HepG2 (cell line): ENCODE data around the gene EXOC7. TPM values are rescaled to one million over a fixed set of nuclear protein-coding genes. Genes with fewer than 3 reads are reported as not detected.

ENCODE experiments used
- ATAC-seq: fragments of 200-7000 bp; cut with Tn5 transposase; 3 replicates; pipeline ENCODE4 v1.9.1; 2020; ENCODE audit warnings: mild to moderate bottlenecking, moderate library complexity
- BruUV-seq: library from RNA; stranded (reverse); fragments of 400-500 nt; replicated peaks from 2 replicates; lab custom pipeline; 2021; lab: Mats Ljungman, UMichigan
- CTCF ChIA-PET: fragments of 300-600 bp; formaldehyde crosslinking; extraction: SDS; loops from one replicate; lab custom pipeline; 2021; ENCODE audit warnings: low total read pairs, inconsistent platforms, low intra/inter-chr PET ratio; lab: Yijun Ruan, JAX
- POLR2A ChIA-PET: fragments of 350-600 bp; sonication (Branson Sonifier 250); formaldehyde crosslinking; loops from one replicate; lab custom pipeline; 2020; ENCODE audit warnings: antibody characterized with exemption, inconsistent platforms; lab: Yijun Ruan, JAX
- DNase-seq: peaks from one replicate; pipeline ENCODE4 v3.0.0-alpha.2; 2015; ENCODE audit warnings: low spot score
- FAIRE-seq: peaks from 3 replicates; lab custom pipeline; 2011; peaks lifted over from hg19 to GRCh38; lab: Jason Lieb, UNC
- H2AFZ ChIP-seq: one replicate; pipeline ENCODE4 v1.6.1; 2011; ENCODE audit warnings: low read length, inconsistent platforms
- H3K27ac ChIP-seq: fragments of 300-600 bp; 3 replicates; pipeline ENCODE4 v1.8.0; 2011; ENCODE audit warnings: mixed run types, mild to moderate bottlenecking, mixed read lengths, low read length, inconsistent platforms; ENCODE audit not compliant: insufficient read depth; ENCODE audit errors: extremely low read length
- H3K27me3 ChIP-seq, 2 experiments: fragments of 200-600 bp in 1 of 2; 2 replicates in 1 of 2; 3 replicates in 1 of 2; pipeline versions ENCODE4 v1.6.0 to v1.8.0; 2011; ENCODE audit warnings: low read length in 2 of 2, mild to moderate bottlenecking in 2 of 2, moderate library complexity in 2 of 2, inconsistent platforms in 1 of 2; ENCODE audit not compliant: insufficient read depth in 2 of 2, control insufficient read depth in 1 of 2
- H3K36me3 ChIP-seq, 2 experiments: fragments of 200-600 bp in 1 of 2; replicated peaks in 1 of 2; 2 replicates in 1 of 2; 3 replicates in 1 of 2; pipeline versions ENCODE4 v1.5.1 to v1.8.0; 2011; ENCODE audit warnings: low read length in 2 of 2, inconsistent platforms in 1 of 2; ENCODE audit not compliant: insufficient read depth in 2 of 2, control insufficient read depth in 1 of 2
- H3K4me1 ChIP-seq: 2 replicates; pipeline ENCODE4 v1.5.1; 2012; ENCODE audit warnings: low read length, inconsistent platforms; ENCODE audit not compliant: insufficient read depth
- H3K4me2 ChIP-seq: 2 replicates; pipeline ENCODE4 v1.6.0; 2011; ENCODE audit warnings: low read depth, low read length, inconsistent platforms
- H3K4me3 ChIP-seq, 3 experiments: fragments of 200-600 bp in 1 of 3; sonication (generic), shearing (Covaris generic) in 1 of 3; replicated peaks in 1 of 3; 2 replicates each; pipeline ENCODE4 v1.5.1; 2011 to 2016; ENCODE audit warnings: low read length in 3 of 3, inconsistent platforms in 2 of 3, low read depth in 2 of 3, mild to moderate bottlenecking in 2 of 3, control low read depth in 1 of 3, mixed read lengths in 1 of 3; ENCODE audit not compliant: insufficient read depth in 1 of 3
- H3K79me2 ChIP-seq: one replicate; pipeline ENCODE4 v1.6.1; 2011; ENCODE audit warnings: low read length, inconsistent platforms; ENCODE audit not compliant: insufficient read depth
- H3K9ac ChIP-seq: 2 replicates; pipeline ENCODE4 v1.6.0; 2011; ENCODE audit warnings: mild to moderate bottlenecking, low read depth, low read length, inconsistent platforms; ENCODE audit not compliant: insufficient read depth
- H3K9me3 ChIP-seq: 2 replicates; pipeline ENCODE4 v1.5.1; 2012; ENCODE audit warnings: mild to moderate bottlenecking, low read length
- H4K20me1 ChIP-seq: 2 replicates; pipeline ENCODE4 v1.6.0; 2011; ENCODE audit warnings: inconsistent platforms, mild to moderate bottlenecking, low read length, moderate library complexity; ENCODE audit not compliant: insufficient read depth
- GATAD1 ChIP-seq: IDR thresholded peaks from 2 replicates; pipeline ENCODE4 v1.6.1; 2016; ENCODE audit warnings: missing genetic modification reagents, missing compliant biosample characterization
- MNT ChIP-seq: fragments of 450-650 bp; IDR thresholded peaks from 2 replicates; pipeline ENCODE4 v1.6.1; 2016
- SNRNP70 ChIP-seq: fragments of 200-400 bp; formaldehyde crosslinking; IDR thresholded peaks from 2 replicates; pipeline ENCODE4 v1.6.1; 2017; ENCODE audit warnings: mild to moderate bottlenecking, low read depth, low read length, moderate library complexity
- TBP ChIP-seq: sonication (generic); formaldehyde crosslinking; IDR thresholded peaks from 2 replicates; pipeline ENCODE4 v1.5.0; 2020; ENCODE audit warnings: missing genetic modification reagents
- ZNF430 ChIP-seq: sonication (generic); formaldehyde crosslinking; IDR thresholded peaks from 2 replicates; pipeline ENCODE4 v1.9.0; 2021; ENCODE audit warnings: mild to moderate bottlenecking, missing genetic modification reagents
- ZNF501 ChIP-seq: sonication (generic); formaldehyde crosslinking; IDR thresholded peaks from 2 replicates; pipeline ENCODE4 v1.5.1; 2020; ENCODE audit warnings: mild to moderate bottlenecking, moderate library complexity, missing genetic modification reagents
- ZSCAN30 ChIP-seq: sonication (generic); formaldehyde crosslinking; IDR thresholded peaks from 2 replicates; pipeline ENCODE4 v1.5.0; 2020; ENCODE audit warnings: mild to moderate bottlenecking, missing genetic modification reagents
- WGBS: methylation state at CpG from one replicate; pipeline ENCODE4 v1.1.6; 2017; ENCODE audit warnings: low lambda C conversion rate; 5-methylcytosine and 5-hydroxymethylcytosine counted together
- in situ Hi-C: cut with HindIII; loops from 2 replicates; pipeline ENCODE4 v1.10.0; 2017; ENCODE audit warnings: low pct_unique_long_range_greater_than_20kb; ENCODE audit not compliant: extremely low pct_ligation_motif_present
- intact Hi-C: fragments of 100-400 bp; cut with micrococcal nuclease; formaldehyde crosslinking; loops from one replicate; pipeline ENCODE4 v1.10.0; 2022; ENCODE audit not compliant: unreplicated experiment
- polyA plus RNA-seq, 8 experiments: library from polyadenylated mRNA; depleted of rRNA in 3 of 8; stranded (reverse) in 7 of 8; unstranded in 1 of 8; fragments of >200 nt; fragmentation: Illumina TruSeq in 4 of 8; extraction: Trizol in 4 of 8; gene quantifications; 2 replicates each; pipeline versions ENCODE4 v1.2.1 to v1.2.3, GENCODE V29; 2011 to 2016; ENCODE audit warnings: low read depth in 4 of 8, missing spikeins in 1 of 8, mixed read lengths in 1 of 8; ENCODE audit not compliant: insufficient read depth in 1 of 8
- total RNA-seq, 5 experiments: library from RNA; depleted of rRNA; stranded (reverse); fragments of >200 nt; fragmentation: Illumina TruSeq; extraction: Trizol; gene quantifications; 2 replicates each; pipeline ENCODE4 v1.2.3, GENCODE V29; 2016; ENCODE audit warnings: low read depth in 1 of 5
- TF ChIP-seq, protein P1 (sequence below): sonication (generic); formaldehyde crosslinking; conservative IDR thresholded peaks from 2 replicates; pipeline ENCODE4 v1.4.0; 2020; ENCODE audit warnings: missing genetic modification reagents
- TF ChIP-seq, protein P2 (sequence below): sonication (generic); formaldehyde crosslinking; IDR thresholded peaks from 2 replicates; pipeline ENCODE4 v1.5.0; 2020; ENCODE audit warnings: mild to moderate bottlenecking, missing genetic modification reagents, borderline replicate concordance

Gene EXOC7
- total and polyA plus RNA-seq, 2 of the 13 experiments (the other 11 are each of a cell fraction or from before 2014, with no cell fraction given): 86.9 to 116 TPM

- TF ChIP-seq MNT: no peak
Measured at GRCh38 chr17:76034428-76035350, 68.9 kb downstream of the EXOC7 start (continued).

DNA sequence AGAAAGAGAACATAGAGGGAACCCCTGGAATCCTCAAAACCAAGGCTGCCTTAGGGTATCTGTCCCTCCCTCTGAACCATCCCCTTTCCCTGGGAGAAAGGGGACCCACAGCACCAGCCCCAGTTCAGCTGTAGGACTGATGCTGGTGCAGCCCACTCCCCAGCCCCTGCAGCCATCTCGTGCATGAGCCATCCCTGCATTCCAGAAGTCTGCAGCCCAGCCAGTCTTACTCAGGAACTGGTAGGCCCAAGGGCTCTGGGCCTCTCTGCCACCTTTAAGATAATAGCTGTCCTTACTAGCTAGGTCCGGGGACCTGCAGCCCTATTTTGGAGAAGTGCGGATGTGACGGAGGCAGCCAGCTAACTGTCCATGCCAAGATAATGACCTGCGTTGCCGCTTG lies 70.4 kb downstream of the EXOC7 start:
- BruUV-seq: no TSS peak
- WGBS: 88% methylated on average over 6 of the region's 6 CpGs
- Histone ChIP-seq H3K79me2 (no peaks in the 10 kb centered on the region), H4K20me1 (no peaks in the 10 kb centered on the region), H3K4me1 (peaks cover 48% of the 10 kb centered on the region), H3K36me3 (peaks cover 0 to 8% of the 10 kb centered on the region in 2 experiments; a peak in 2 of 5 replicates), H2AFZ (no peak overlapping the region), H3K4me3 (no peak overlapping the region), H3K27ac (no peak overlapping the region), H3K27me3 (no peaks in the 10 kb centered on the region), H3K9ac (no peak overlapping the region), H3K4me2 (peak overlapping the region; percentile 81; the same call in 1 of the 2 replicates), H3K9me3 (no peaks in the 10 kb centered on the region)
- ChIA-PET POLR2A (interaction anchor here (1.4 to 1.5 kb wide), 2 partner anchors 39 to 128 kb away, joined by 4 to 5 read pairs; partner anchors contain the start of gene SRP68), CTCF (no interaction called here)
- intact Hi-C loops (no loop called here), in situ Hi-C loops (no loop called here)
- no peak for FAIRE-seq
- peak; percentile 7 for ATAC-seq
- no peak for DNase-seq
- TF ChIP-seq GATAD1 (CRISPR knock-in tag) (no peak), ZSCAN30 (CRISPR knock-in tag) (no peak), TBP (CRISPR knock-in tag) (no peak), ZNF430 (CRISPR knock-in tag) (0 out of 2 replicates have a peak, but pooled peaks have one; percentile 17), ZNF501 (CRISPR knock-in tag) (0 out of 2 replicates have a peak, but pooled peaks have one; percentile 2), SNRNP70 (no peak)
- TF ChIP-seq, protein P1, sequence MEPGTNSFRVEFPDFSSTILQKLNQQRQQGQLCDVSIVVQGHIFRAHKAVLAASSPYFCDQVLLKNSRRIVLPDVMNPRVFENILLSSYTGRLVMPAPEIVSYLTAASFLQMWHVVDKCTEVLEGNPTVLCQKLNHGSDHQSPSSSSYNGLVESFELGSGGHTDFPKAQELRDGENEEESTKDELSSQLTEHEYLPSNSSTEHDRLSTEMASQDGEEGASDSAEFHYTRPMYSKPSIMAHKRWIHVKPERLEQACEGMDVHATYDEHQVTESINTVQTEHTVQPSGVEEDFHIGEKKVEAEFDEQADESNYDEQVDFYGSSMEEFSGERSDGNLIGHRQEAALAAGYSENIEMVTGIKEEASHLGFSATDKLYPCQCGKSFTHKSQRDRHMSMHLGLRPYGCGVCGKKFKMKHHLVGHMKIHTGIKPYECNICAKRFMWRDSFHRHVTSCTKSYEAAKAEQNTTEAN (CRISPR knock-in tag): no peak
- TF ChIP-seq, protein P2, sequence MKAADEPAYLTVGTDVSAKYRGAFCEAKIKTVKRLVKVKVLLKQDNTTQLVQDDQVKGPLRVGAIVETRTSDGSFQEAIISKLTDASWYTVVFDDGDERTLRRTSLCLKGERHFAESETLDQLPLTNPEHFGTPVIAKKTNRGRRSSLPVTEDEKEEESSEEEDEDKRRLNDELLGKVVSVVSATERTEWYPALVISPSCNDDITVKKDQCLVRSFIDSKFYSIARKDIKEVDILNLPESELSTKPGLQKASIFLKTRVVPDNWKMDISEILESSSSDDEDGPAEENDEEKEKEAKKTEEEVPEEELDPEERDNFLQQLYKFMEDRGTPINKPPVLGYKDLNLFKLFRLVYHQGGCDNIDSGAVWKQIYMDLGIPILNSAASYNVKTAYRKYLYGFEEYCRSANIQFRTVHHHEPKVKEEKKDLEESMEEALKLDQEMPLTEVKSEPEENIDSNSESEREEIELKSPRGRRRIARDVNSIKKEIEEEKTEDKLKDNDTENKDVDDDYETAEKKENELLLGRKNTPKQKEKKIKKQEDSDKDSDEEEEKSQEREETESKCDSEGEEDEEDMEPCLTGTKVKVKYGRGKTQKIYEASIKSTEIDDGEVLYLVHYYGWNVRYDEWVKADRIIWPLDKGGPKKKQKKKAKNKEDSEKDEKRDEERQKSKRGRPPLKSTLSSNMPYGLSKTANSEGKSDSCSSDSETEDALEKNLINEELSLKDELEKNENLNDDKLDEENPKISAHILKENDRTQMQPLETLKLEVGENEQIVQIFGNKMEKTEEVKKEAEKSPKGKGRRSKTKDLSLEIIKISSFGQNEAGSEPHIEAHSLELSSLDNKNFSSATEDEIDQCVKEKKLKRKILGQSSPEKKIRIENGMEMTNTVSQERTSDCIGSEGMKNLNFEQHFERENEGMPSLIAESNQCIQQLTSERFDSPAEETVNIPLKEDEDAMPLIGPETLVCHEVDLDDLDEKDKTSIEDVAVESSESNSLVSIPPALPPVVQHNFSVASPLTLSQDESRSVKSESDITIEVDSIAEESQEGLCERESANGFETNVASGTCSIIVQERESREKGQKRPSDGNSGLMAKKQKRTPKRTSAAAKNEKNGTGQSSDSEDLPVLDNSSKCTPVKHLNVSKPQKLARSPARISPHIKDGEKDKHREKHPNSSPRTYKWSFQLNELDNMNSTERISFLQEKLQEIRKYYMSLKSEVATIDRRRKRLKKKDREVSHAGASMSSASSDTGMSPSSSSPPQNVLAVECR: 0 out of 2 replicates have a peak, but pooled peaks have one; percentile 8
